Neural progenitor cell (in vitro differentiated cells): ENCODE measurements around the gene GFPT2. TPM values are rescaled to one million over a fixed set of nuclear protein-coding genes. Genes with fewer than 3 reads are reported as not detected.

Experiments
- DNase-seq: peaks from one replicate; pipeline ENCODE4 v3.0.0-alpha.2; 2016; ENCODE audit warnings: low spot score
- H2AFZ ChIP-seq: fragments of 200-600 bp; sonication (generic); replicated peaks from 2 replicates; pipeline ENCODE4 v1.6.1; 2016; ENCODE audit warnings: antibody characterized with exemption
- H3F3A ChIP-seq: fragments of 200-600 bp; sonication (generic); 2 replicates; pipeline ENCODE4 v1.6.1; 2016; ENCODE audit warnings: antibody characterized with exemption, low read depth
- H3K27ac ChIP-seq: fragments of 200-600 bp; sonication (generic); 2 replicates; pipeline ENCODE4 v1.5.1; 2016; ENCODE audit warnings: mild to moderate bottlenecking
- H3K27me3 ChIP-seq: fragments of 200-600 bp; sonication (generic); 2 replicates; pipeline ENCODE4 v1.6.1; 2016; ENCODE audit warnings: mild to moderate bottlenecking, moderate library complexity
- H3K36me3 ChIP-seq: fragments of 200-600 bp; sonication (generic); 2 replicates; pipeline ENCODE4 v1.5.1; 2016
- H3K4me1 ChIP-seq: fragments of 200-600 bp; sonication (generic); 2 replicates; pipeline ENCODE4 v1.6.1; 2016; ENCODE audit warnings: mixed run types
- H3K4me2 ChIP-seq: fragments of 200-600 bp; sonication (generic); 2 replicates; pipeline ENCODE4 v1.6.1; 2016
- H3K4me3 ChIP-seq: fragments of 200-600 bp; sonication (generic); 2 replicates; pipeline ENCODE4 v1.5.1; 2016
- H3K79me2 ChIP-seq: fragments of 200-600 bp; sonication (generic); 2 replicates; pipeline ENCODE4 v1.6.1; 2016; ENCODE audit warnings: low read depth
- H3K9ac ChIP-seq: fragments of 200-600 bp; sonication (generic); 2 replicates; pipeline ENCODE4 v1.6.1; 2016
- H3K9me3 ChIP-seq: fragments of 200-600 bp; sonication (generic); 2 replicates; pipeline ENCODE4 v1.5.1; 2016; ENCODE audit warnings: low read depth
- H4K20me1 ChIP-seq: fragments of 200-600 bp; sonication (generic); 2 replicates; pipeline ENCODE4 v1.6.1; 2016; ENCODE audit warnings: low read depth
- H3K27ac Mint-ChIP-seq: 3 replicates; pipeline ENCODE4 v1.8.0; 2021; ENCODE audit warnings: mixed read lengths
- H3K27me3 Mint-ChIP-seq: 2 replicates; pipeline ENCODE4 v1.8.0; 2022; ENCODE audit warnings: low read depth, mild to moderate bottlenecking, inconsistent platforms, moderate library complexity, mixed read lengths; ENCODE audit not compliant: insufficient read depth
- H3K36me3 Mint-ChIP-seq: 3 replicates; pipeline ENCODE4 v1.8.0; 2021; ENCODE audit warnings: mixed read lengths
- H3K4me1 Mint-ChIP-seq: 3 replicates; pipeline ENCODE4 v1.8.0; 2021; ENCODE audit warnings: mixed read lengths
- H3K4me3 Mint-ChIP-seq: 3 replicates; pipeline ENCODE4 v1.8.0; 2021; ENCODE audit warnings: mild to moderate bottlenecking, moderate library complexity, mixed read lengths
- H3K9me3 Mint-ChIP-seq: 3 replicates; pipeline ENCODE4 v1.8.0; 2020; ENCODE audit warnings: mixed read lengths
- CTCF ChIP-seq: fragments of 200-600 bp; sonication (generic); IDR thresholded peaks from 2 replicates; pipeline ENCODE4 v1.5.1; 2017; ENCODE audit warnings: antibody characterized with exemption, mild to moderate bottlenecking
- EZH2 ChIP-seq: fragments of 200-600 bp; sonication (generic); IDR thresholded peaks from 2 replicates; pipeline ENCODE4 v1.6.1; 2017; ENCODE audit warnings: antibody characterized with exemption, mild to moderate bottlenecking, moderate library complexity
- EZH2phosphoT487 ChIP-seq: fragments of 200-600 bp; sonication (generic); IDR thresholded peaks from 2 replicates; pipeline ENCODE4 v1.6.1; 2017; ENCODE audit warnings: antibody characterized with exemption
- total RNA-seq: library from RNA; depleted of rRNA; stranded (reverse); fragments of >200 nt; gene quantifications from 2 replicates; pipeline ENCODE4 v1.2.3, GENCODE V29; 2015; ENCODE audit warnings: low replicate concordance

The GFPT2 gene
- total RNA-seq, 1 donor from 2014 or later = 18.9 TPM

- TF ChIP-seq EZH2phosphoT487 (no peak), EZH2 (no peak), CTCF (no peak)
- no peaks in the 10 kb centered on the region for H3K9me3 ChIP-seq
- no peak overlapping the region for H3K27ac Mint-ChIP-seq
- no peak overlapping the region for H2AFZ ChIP-seq
- no peaks in the 10 kb centered on the region for H3K9me3 Mint-ChIP-seq
- H3K27ac ChIP-seq = no peak overlapping the region
- H3F3A ChIP-seq = no peaks in the 10 kb centered on the region
- no peak for DNase-seq
- no peak overlapping the region for H3K4me3 ChIP-seq
- H3K27me3 Mint-ChIP-seq = no peaks in the 10 kb centered on the region
- no peaks in the 10 kb centered on the region for H3K79me2 ChIP-seq
- H3K4me3 Mint-ChIP-seq = no peak overlapping the region
- no peak overlapping the region for H3K9ac ChIP-seq
- no peaks in the 10 kb centered on the region for H3K4me1 ChIP-seq
- H3K4me1 Mint-ChIP-seq = no peaks in the 10 kb centered on the region
- no peaks in the 10 kb centered on the region for H3K27me3 ChIP-seq
- no peaks in the 10 kb centered on the region for H4K20me1 ChIP-seq
- no peak overlapping the region for H3K4me2 ChIP-seq
- peaks cover 9% of the 10 kb centered on the region for H3K36me3 Mint-ChIP-seq
- H3K36me3 ChIP-seq = no peaks in the 10 kb centered on the region
These were observed 47.7 kb downstream of the GFPT2 start for GRCh38 chr5:180305481-180305880.

DNA sequence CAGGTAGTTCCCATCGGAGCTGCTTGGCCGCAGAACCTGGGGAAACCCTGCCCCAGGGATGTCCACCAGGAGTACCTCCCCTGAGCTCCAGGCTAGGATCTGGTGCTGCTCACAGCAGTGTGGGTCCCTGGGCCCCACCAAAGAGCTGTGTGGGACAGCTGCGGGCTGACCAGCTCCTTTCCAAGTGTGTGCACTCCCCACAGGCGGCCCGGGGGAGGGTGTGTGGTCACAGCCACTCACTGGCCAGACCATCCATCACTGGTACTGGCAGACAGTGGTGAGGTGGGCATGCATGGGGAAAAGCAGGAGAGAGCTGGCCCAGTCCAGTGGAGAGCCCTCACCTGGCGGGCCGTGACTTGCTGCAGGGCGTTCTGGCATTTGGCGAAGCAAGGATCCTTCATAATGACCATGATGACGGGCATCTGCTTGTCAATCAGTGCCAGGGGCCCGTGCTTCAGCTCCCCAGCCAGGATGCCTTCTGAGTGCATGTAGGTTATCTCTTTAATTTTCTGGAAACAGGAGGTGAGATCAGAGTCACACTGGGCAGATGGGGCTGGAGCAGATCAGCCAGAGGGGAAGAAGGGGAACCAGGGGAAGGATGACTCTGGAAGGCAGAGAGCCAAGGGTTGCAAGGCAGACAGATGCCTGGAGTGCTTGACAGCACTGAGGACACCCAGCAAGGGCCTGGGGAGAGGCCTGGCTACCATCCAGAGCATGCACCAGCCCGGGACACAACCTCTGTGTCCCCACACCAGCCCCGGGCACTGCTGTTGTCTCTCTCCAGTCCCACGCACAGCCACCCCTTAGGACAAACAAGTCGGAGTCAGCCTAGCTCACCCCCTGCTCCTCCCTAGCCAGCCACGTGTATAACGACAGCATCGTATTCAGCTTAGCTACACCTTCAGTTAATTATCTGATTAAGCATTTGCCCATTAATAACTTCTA lies 48.4 kb downstream of the GFPT2 start:
- Histone ChIP-seq H2AFZ (no peak overlapping the region), H3K27me3 (no peaks in the 10 kb centered on the region), H4K20me1 (no peaks in the 10 kb centered on the region), H3F3A (no peaks in the 10 kb centered on the region), H3K79me2 (no peaks in the 10 kb centered on the region), H3K27ac (no peak overlapping the region), H3K9ac (no peak overlapping the region), H3K36me3 (no peaks in the 10 kb centered on the region), H3K4me1 (no peaks in the 10 kb centered on the region), H3K4me3 (no peak overlapping the region), H3K4me2 (no peak overlapping the region), H3K9me3 (no peaks in the 10 kb centered on the region)
- TF ChIP-seq EZH2 (no peak), CTCF (no peak), EZH2phosphoT487 (no peak)
- DNase-seq = no peak
- Mint-ChIP-seq H3K27me3 (no peaks in the 10 kb centered on the region), H3K27ac (no peak overlapping the region), H3K36me3 (peaks cover 9% of the 10 kb centered on the region), H3K9me3 (no peaks in the 10 kb centered on the region), H3K4me1 (no peaks in the 10 kb centered on the region), H3K4me3 (no peak overlapping the region)

- no peaks in the 10 kb centered on the region for H3K27me3 ChIP-seq
- no peaks in the 10 kb centered on the region for H3K27me3 Mint-ChIP-seq
- no peak overlapping the region for H3K27ac Mint-ChIP-seq
- H3K9me3 ChIP-seq = no peaks in the 10 kb centered on the region
- H3K79me2 ChIP-seq = no peaks in the 10 kb centered on the region
- no peak overlapping the region for H3K4me3 Mint-ChIP-seq
- no peak for DNase-seq
- H3F3A ChIP-seq = no peaks in the 10 kb centered on the region
- H2AFZ ChIP-seq = no peak overlapping the region
- H3K4me3 ChIP-seq = no peak overlapping the region
- no peak overlapping the region for H3K4me2 ChIP-seq
- TF ChIP-seq EZH2phosphoT487 (no peak), EZH2 (no peak), CTCF (no peak)
- H3K9me3 Mint-ChIP-seq = no peaks in the 10 kb centered on the region
- no peaks in the 10 kb centered on the region for H3K36me3 ChIP-seq
- no peaks in the 10 kb centered on the region for H3K4me1 Mint-ChIP-seq
- H4K20me1 ChIP-seq = no peaks in the 10 kb centered on the region
- peaks cover 9% of the 10 kb centered on the region for H3K36me3 Mint-ChIP-seq
- H3K27ac ChIP-seq = no peak overlapping the region
- no peak overlapping the region for H3K9ac ChIP-seq
- H3K4me1 ChIP-seq = no peaks in the 10 kb centered on the region
These were observed 49.2 kb downstream of the GFPT2 start for GRCh38 chr5:180304016-180304292.
